H1 (cell line): ENCODE measurements around the gene MAGI3. TPM values are rescaled to one million over a fixed set of nuclear protein-coding genes. Genes with fewer than 3 reads are reported as not detected.

ENCODE experiments used
- ASH2L ChIP-seq: fragments of 200-600, 300-600 bp; sonication (generic); IDR thresholded peaks from one replicate; pipeline ENCODE4 v1.7.1; 2017; ENCODE audit warnings: low read length
- CHD7 ChIP-seq: fragments of 300-600 bp; sonication (generic); IDR thresholded peaks from 2 replicates; pipeline ENCODE4 v1.7.1; 2012; ENCODE audit warnings: low read length, moderate library complexity, mild to moderate bottlenecking, inconsistent platforms; ENCODE audit not compliant: insufficient replicate concordance
- GTF2F1 ChIP-seq: IDR thresholded peaks from 2 replicates; pipeline ENCODE4 v1.6.1; 2012; ENCODE audit warnings: low read depth, low read length, improper control_type of control experiment, borderline replicate concordance
- JUN ChIP-seq: IDR thresholded peaks from 2 replicates; pipeline ENCODE4 v1.6.1; 2011; ENCODE audit warnings: low read depth, mild to moderate bottlenecking, improper control_type of control experiment, low read length
- NRF1 ChIP-seq: IDR thresholded peaks from 2 replicates; pipeline ENCODE4 v1.6.1; 2011; ENCODE audit warnings: mild to moderate bottlenecking, low read depth, low read length, improper control_type of control experiment
- RAD21 ChIP-seq, 2 experiments: IDR thresholded peaks in 1 of 2; conservative IDR thresholded peaks in 1 of 2; 2 replicates each; pipeline ENCODE4 v1.6.1; 2011; ENCODE audit warnings: low read depth in 2 of 2, low read length in 2 of 2, improper control_type of control experiment in 1 of 2, inconsistent platforms in 1 of 2, mild to moderate bottlenecking in 1 of 2, moderate library complexity in 1 of 2
- RBBP5 ChIP-seq: IDR thresholded peaks from 2 replicates; pipeline ENCODE4 v1.7.1; 2012; ENCODE audit warnings: low read depth, mild to moderate bottlenecking, inconsistent platforms, low read length, moderate library complexity, borderline replicate concordance
- SIN3A ChIP-seq, 2 experiments: IDR thresholded peaks in 1 of 2; conservative IDR thresholded peaks in 1 of 2; 2 replicates each; pipeline ENCODE4 v1.6.1; 2011 to 2012; ENCODE audit warnings: low read length in 2 of 2, improper control_type of control experiment in 1 of 2, low read depth in 1 of 2, mild to moderate bottlenecking in 1 of 2
- SP2 ChIP-seq: IDR thresholded peaks from 2 replicates; pipeline ENCODE4 v1.6.1; 2012; ENCODE audit warnings: mild to moderate bottlenecking, low read length, inconsistent platforms
- TAF7 ChIP-seq: optimal IDR thresholded peaks from 2 replicates; pipeline ENCODE3; 2011; ENCODE audit warnings: low read depth, mild to moderate bottlenecking, inconsistent platforms, low read length, moderate library complexity, borderline replicate concordance
- polyA plus RNA-seq, 7 experiments: library from polyadenylated mRNA; depleted of rRNA in 3 of 7; stranded (reverse) in 5 of 7; unstranded in 2 of 7; fragments of >200 nt in 5 of 7; fragments of 200-250 nt in 2 of 7; gene quantifications; 1 replicate in 5 of 7; 2 replicates in 1 of 7; 4 replicates in 1 of 7; pipeline versions ENCODE4 v1.2.1 to v1.2.3, GENCODE V29; 2011 to 2013; ENCODE audit warnings: missing spikeins in 2 of 7, mixed read lengths in 2 of 7
- total RNA-seq: library from RNA; stranded (reverse); fragmentation: NEBNext Ultra II Directional; extraction: Animal tissue kit (Norgen Biotek cat#: 25700); gene quantifications from 2 replicates; pipeline ENCODE4 v1.2.1, GENCODE V29; 2021

The MAGI3 gene
- total and polyA plus RNA-seq, 2 of the 8 experiments (the other 6 are each of a cell fraction or from before 2014, with no cell fraction given), result 2.3 to 7.8 TPM

DNA sequence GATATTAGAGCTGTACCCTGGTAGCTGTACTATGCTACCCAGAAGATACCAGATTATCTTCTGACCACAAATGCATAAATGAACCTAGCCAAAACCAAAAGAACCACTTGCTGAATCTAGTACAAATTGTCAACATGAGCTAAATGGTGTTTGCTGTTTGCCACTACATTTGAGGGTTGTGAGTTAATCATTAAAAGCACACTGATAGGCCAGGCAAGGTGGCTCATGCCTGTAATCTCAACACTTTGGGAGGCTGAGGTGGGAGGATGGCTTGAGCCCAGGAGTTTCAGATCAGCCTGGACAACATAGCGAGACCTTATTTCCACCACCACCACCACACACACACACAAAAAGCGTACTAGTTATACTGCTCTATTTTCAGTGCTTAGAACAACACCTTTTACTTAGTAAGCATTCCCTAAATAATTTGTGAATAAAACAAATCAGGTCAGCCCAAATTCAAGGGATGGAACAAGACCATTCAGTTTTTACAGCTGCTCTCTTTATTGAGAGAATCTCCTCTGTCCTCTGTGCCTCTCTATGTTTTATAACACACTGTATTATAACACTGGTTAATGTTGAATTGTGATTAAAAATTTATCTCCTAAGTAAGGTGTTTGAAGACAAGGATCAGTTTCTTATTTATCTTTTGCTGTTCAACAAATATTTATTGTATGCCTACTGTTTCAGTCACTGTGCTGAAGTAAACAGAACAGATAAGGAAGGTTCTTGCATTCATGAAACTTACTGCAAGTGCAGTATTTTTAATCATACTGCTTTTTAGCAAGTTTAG, 44.0 kb downstream of the MAGI3 start (continued):
- TF ChIP-seq SP2 (no peak), GTF2F1 (no peak), TAF7 (no peak), JUN (no peak), SIN3A (conservative IDR thresholded peaks at IDR 0.05 in 1 of 2, IDR thresholded peaks at IDR 0.05 in 1 of 2; ENCODE audit: low read depth in 1 of 2, low read length in 2 of 2) (no peak), RBBP5 (no peak), CHD7 (no peak), ASH2L (no peak), NRF1 (no peak), RAD21 (IDR thresholded peaks at IDR 0.05 in 1 of 2, conservative IDR thresholded peaks at IDR 0.05 in 1 of 2; ENCODE audit: low read depth in 2 of 2, low read length in 2 of 2) (no peak)
